Esophagus muscularis mucosa (tissue), 4 donors: Measurements from ENCODE around the gene FGD5. TPM values are rescaled to one million over a fixed set of nuclear protein-coding genes. Genes with fewer than 3 reads are reported as not detected.

ENCODE experiments used
- DNase-seq: peaks from one replicate; pipeline ENCODE4 v3.0.0-alpha.2; 2017; ENCODE audit errors: extremely low spot score
- H3K27ac ChIP-seq, 4 donors: fragments of 200-600 bp; sonication (generic); replicated peaks in 1 of 4; 1 replicate in 3 of 4; 2 replicates in 1 of 4; pipeline ENCODE4 v1.5.1; 2016 to 2019; ENCODE audit warnings: mild to moderate bottlenecking in 1 of 4
- H3K27me3 ChIP-seq, 4 donors: fragments of 200-600 bp; sonication (generic); one replicate each; pipeline versions ENCODE4 v1.5.1 to v1.6.0; 2016 to 2019
- H3K36me3 ChIP-seq, 4 donors: fragments of 200-600 bp; sonication (generic); one replicate each; pipeline ENCODE4 v1.5.1; 2016 to 2019
- H3K4me1 ChIP-seq, 4 donors: fragments of 200-600 bp; sonication (generic); one replicate each; pipeline ENCODE4 v1.5.1; 2016 to 2019
- H3K4me3 ChIP-seq, 4 donors: fragments of 200-600 bp; sonication (generic); 1 replicate in 2 of 4; 2 replicates in 2 of 4; pipeline ENCODE4 v1.5.1; 2016 to 2019; ENCODE audit warnings: mild to moderate bottlenecking in 4 of 4, moderate library complexity in 1 of 4
- H3K9me3 ChIP-seq, 4 donors: fragments of 200-600 bp; sonication (generic); 1 replicate in 3 of 4; 2 replicates in 1 of 4; pipeline ENCODE4 v1.5.1; 2016 to 2019
- CTCF ChIP-seq, 3 experiments: fragments of 200-600 bp in 2 of 3; fragments of 450-650 bp in 1 of 3; sonication (generic) in 2 of 3; IDR thresholded peaks; one replicate each; pipeline ENCODE4 v1.5.1; 2017 to 2019; ENCODE audit warnings: antibody characterized with exemption in 3 of 3, mild to moderate bottlenecking in 2 of 3, moderate library complexity in 1 of 3
- EP300 ChIP-seq: sonication (generic); formaldehyde crosslinking; IDR thresholded peaks from one replicate; pipeline ENCODE4 v1.6.1; 2017; ENCODE audit warnings: antibody characterized with exemption
- POLR2A ChIP-seq: fragments of 450-650 bp; IDR thresholded peaks from one replicate; pipeline ENCODE4 v1.6.1; 2017; ENCODE audit warnings: antibody characterized with exemption, moderate library complexity, mild to moderate bottlenecking, low read depth
- POLR2AphosphoS5 ChIP-seq, 2 donors: sonication (generic); formaldehyde crosslinking; IDR thresholded peaks; one replicate each; pipeline ENCODE4 v1.6.1; 2017; ENCODE audit warnings: antibody characterized with exemption in 2 of 2
- WGBS: methylation state at CpG from one replicate; pipeline ENCODE4 v1.1.5; 2018; 5-methylcytosine and 5-hydroxymethylcytosine counted together
- intact Hi-C: fragments of 100-400 bp; cut with DNase I; formaldehyde crosslinking; loops from one replicate; pipeline ENCODE4 v1.15.1; 2023
- total RNA-seq, 4 donors: library from RNA; depleted of rRNA; stranded (reverse); fragments of >200 nt; gene quantifications; one replicate each; pipeline versions ENCODE4 v1.1.0 to v1.2.1, GENCODE V29; 2016

Gene FGD5
- total RNA-seq, 4 donors from 2014 or later: 15.4 to 21.1 (median 16.1) TPM

- TF ChIP-seq POLR2A (no peak), CTCF (IDR thresholded peaks at IDR 0.05) (no peak), POLR2AphosphoS5 (IDR thresholded peaks at IDR 0.05) (no peak), EP300 (no peak)
- 81% methylated on average over 7 of the region's 7 CpGs for WGBS
- Histone ChIP-seq H3K27me3 (peaks cover 0 to 37% (median 0%) of the 10 kb centered on the region in 4 donors), H3K4me1 (peaks cover 2 to 14% (median 9%) of the 10 kb centered on the region in 4 donors), H3K9me3 (no peaks in the 10 kb centered on the region), H3K4me3 (no peak overlapping the region), H3K27ac (no peak overlapping the region), H3K36me3 (no peaks in the 10 kb centered on the region)
- no peak for DNase-seq
- intact Hi-C loops: no loop called here
Observed at GRCh38 chr3:14787630-14788029, 31.1 kb upstream of the FGD5 start.

GRCh38 chr3:14788644-14789043 lies 30.1 kb upstream of the FGD5 start:
- Histone ChIP-seq H3K36me3 (no peaks in the 10 kb centered on the region), H3K27ac (no peak overlapping the region), H3K9me3 (no peaks in the 10 kb centered on the region), H3K27me3 (peaks cover 0 to 37% (median 0%) of the 10 kb centered on the region in 4 donors), H3K4me3 (no peak overlapping the region), H3K4me1 (peaks cover 12 to 24% (median 19%) of the 10 kb centered on the region in 4 donors)
- intact Hi-C loops: no loop called here
- DNase-seq: no peak
- no peak for TF ChIP-seq CTCF (IDR thresholded peaks at IDR 0.05)
- no peak for TF ChIP-seq POLR2A
- TF ChIP-seq POLR2AphosphoS5 (IDR thresholded peaks at IDR 0.05): no peak
- no peak for TF ChIP-seq EP300
- WGBS: 94% methylated on average over 5 of the region's 7 CpGs

GRCh38 chr3:14789221-14789620 lies 29.5 kb upstream of the FGD5 start:
- intact Hi-C loops: no loop called here
- Histone ChIP-seq H3K27me3 (peaks cover 0 to 33% (median 0%) of the 10 kb centered on the region in 4 donors), H3K36me3 (no peaks in the 10 kb centered on the region), H3K9me3 (no peaks in the 10 kb centered on the region), H3K4me3 (no peak overlapping the region), H3K4me1 (peaks cover 16 to 30% (median 25%) of the 10 kb centered on the region in 4 donors), H3K27ac (no peak overlapping the region)
- 88% methylated on average over 5 of the region's 5 CpGs for WGBS
- no peak for DNase-seq
- TF ChIP-seq POLR2AphosphoS5 (IDR thresholded peaks at IDR 0.05) (no peak), POLR2A (no peak), EP300 (no peak), CTCF (IDR thresholded peaks at IDR 0.05) (no peak)

GRCh38 chr3:14789640-14790285 lies 29.0 kb upstream of the FGD5 start:
- intact Hi-C loops: loop anchor here (2.0 kb wide), 1 partner anchor 131 kb away; no protein-coding TSS in a partner anchor
- DNase-seq: no peak
- H3K9me3 ChIP-seq: no peaks in the 10 kb centered on the region
- WGBS: 79% methylated on average over 10 of the region's 10 CpGs
- no peak overlapping the region for H3K27ac ChIP-seq
- no peak overlapping the region for H3K4me3 ChIP-seq
- H3K4me1 ChIP-seq: peaks cover 16 to 33% (median 26%) of the 10 kb centered on the region in 4 donors
- H3K27me3 ChIP-seq: peaks cover 0 to 29% (median 0%) of the 10 kb centered on the region in 4 donors
- TF ChIP-seq CTCF (IDR thresholded peaks at IDR 0.05): no peak
- TF ChIP-seq EP300: no peak
- no peak for TF ChIP-seq POLR2AphosphoS5 (IDR thresholded peaks at IDR 0.05)
- H3K36me3 ChIP-seq: no peaks in the 10 kb centered on the region
